GM21528 (cell line): ENCODE results near the gene FXR1.
"Not testable (repeated sequence)": the region's sequence is repeated elsewhere in the genome, so short reads cannot be mapped to it uniquely, and the experiment has no call there.

Experiments used
- ATAC-seq: cut with Tn5 transposase; IDR thresholded peaks from one replicate; pipeline ENCODE4 v1.9.1; 2021; ENCODE audit warnings: mild to moderate bottlenecking, moderate library complexity; ENCODE audit not compliant: unreplicated experiment, low FRiP score

Gene FXR1

GRCh38 chr3:181002331-181002730, 89.9 kb downstream of the FXR1 start:
- not testable (repeated sequence) for ATAC-seq

DNA sequence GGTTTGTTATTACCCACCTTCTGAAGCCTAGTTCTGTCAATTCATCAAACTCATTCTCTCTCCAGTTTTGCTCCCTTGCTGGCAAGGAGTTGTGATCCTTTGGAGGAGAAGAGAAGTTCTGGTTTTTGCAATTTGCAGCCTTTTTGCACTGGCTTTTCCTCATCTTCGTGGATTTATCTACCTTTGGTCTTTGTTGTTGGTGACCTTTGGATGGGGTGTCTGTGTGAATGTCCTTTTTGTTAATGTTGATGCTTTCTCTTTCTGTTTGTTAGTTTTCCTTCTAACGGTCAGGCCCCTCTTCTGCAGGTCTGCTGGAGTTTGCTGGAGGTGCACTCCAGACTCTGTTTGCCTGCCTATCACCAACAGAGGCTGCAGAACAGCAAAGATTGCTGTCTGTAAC, 91.0 kb downstream of the FXR1 start:
- not testable (repeated sequence) for ATAC-seq

DNA sequence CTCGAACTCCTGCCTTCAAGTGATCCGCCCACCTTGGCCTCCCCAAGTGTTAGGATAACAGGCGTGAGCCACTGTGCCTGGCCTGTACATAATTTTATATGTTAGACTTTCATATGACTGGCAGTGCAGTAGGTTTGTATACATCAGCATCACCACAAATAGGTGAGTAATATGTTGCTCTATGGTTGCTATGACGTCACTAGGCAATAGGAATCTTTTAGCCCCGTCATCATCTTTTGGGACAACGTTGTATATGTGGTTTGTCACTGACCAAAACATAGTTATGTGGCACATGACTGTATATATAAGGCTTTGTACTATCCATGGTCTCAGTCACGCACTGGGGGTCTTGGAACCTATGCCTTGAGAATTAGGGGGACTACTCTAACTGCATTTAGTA, 94.1 kb downstream of the FXR1 start:
- ATAC-seq = no peak

- ATAC-seq = no peak
Observed at GRCh38 chr3:181007262-181007661, 94.8 kb downstream of the FXR1 start.

DNA sequence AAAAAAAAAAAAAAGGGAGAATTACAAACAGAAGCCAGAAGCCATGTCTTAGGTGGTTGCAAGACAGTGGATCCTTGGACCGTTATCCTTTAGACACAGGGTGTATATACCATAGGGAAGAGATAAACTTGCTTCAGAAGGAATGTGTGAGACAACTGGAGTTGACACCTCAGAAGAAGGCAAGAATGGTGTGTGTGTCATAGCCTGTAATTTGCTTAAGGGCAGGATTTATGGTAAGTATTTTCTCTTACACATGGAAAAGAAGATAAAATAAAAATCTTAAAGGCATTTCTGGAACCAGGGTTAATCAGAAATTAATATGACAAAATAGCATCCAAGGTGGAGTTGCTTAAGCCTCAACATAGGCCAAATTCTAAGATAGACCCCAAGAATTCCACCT, 96.3 kb downstream of the FXR1 start:
- no peak for ATAC-seq

GRCh38 chr3:181009225-181009624, 96.8 kb downstream of the FXR1 start:
- ATAC-seq = no peak

DNA sequence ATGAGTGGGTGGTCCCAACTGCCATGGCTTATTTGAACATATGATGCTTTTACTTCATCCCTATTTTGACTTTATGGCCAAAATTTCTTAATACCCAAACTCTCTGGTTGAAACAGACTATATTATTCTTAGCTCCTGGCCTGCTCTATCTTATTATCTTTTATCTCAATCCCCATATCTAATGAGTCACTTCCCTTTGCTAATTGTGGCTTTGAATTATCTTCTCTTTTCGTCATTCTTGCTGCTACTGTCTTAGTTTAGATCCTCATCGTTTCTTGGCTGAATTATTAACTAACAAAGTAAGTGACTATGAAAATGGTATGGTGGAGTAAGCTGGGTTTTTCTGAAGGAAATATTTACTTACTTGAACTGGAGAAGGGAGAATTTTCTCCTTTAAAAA, 105.2 kb downstream of the FXR1 start:
- ATAC-seq = no peak

GRCh38 chr3:181025204-181025603, 112.7 kb downstream of the FXR1 start:
- ATAC-seq = no peak

DNA sequence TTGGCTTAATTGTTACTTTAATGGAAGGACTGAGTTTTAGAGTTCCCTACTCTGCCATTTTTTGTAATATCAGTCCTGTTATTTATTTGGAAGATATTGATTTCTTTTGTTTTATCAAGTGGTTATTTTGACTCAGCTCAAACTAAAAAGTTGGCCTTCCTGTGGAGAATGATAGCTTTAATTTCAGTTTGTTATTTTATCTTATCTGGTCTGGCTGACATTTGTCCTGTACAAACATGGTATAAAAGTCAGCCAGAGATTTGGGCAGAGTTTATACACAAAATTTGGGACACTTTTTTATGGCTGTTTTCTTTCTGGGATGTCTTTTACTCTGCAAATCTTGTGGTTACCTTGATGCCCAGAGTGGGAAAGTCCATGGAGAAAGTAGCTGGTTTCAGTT, 118.5 kb downstream of the FXR1 start:
- ATAC-seq = no peak
